Thyroid gland (tissue), 4 donors: ENCODE measurements around the gene MCMBP. TPM values are rescaled to one million over a fixed set of nuclear protein-coding genes. Genes with fewer than 3 reads are reported as not detected.

Experiments
- DNase-seq, 2 donors: peaks; one replicate each; pipeline ENCODE4 v3.0.0-alpha.2; 2019
- H3K27ac ChIP-seq, 3 donors: fragments of 200-600 bp; sonication (generic); 1 replicate in 2 of 3; 2 replicates in 1 of 3; pipeline ENCODE4 v1.5.1; 2016 to 2019; ENCODE audit warnings: mild to moderate bottlenecking in 1 of 3, moderate library complexity in 1 of 3
- H3K27me3 ChIP-seq: fragments of 200-600 bp; sonication (generic); one replicate; pipeline ENCODE4 v1.5.1; 2019
- H3K36me3 ChIP-seq, 2 donors: fragments of 200-600 bp; sonication (generic); one replicate each; pipeline ENCODE4 v1.5.1; 2016 to 2019
- H3K4me1 ChIP-seq, 2 donors: fragments of 200-600 bp; sonication (generic); one replicate each; pipeline ENCODE4 v1.5.1; 2017 to 2019
- H3K4me3 ChIP-seq, 3 donors: fragments of 200-600 bp; sonication (generic); replicated peaks in 1 of 3; 1 replicate in 2 of 3; 2 replicates in 1 of 3; pipeline ENCODE4 v1.5.1; 2016; ENCODE audit warnings: mild to moderate bottlenecking in 1 of 3
- H3K9me3 ChIP-seq: fragments of 200-600 bp; sonication (generic); one replicate; pipeline ENCODE4 v1.5.1; 2017
- CTCF ChIP-seq, 6 experiments: fragments of 200-600 bp in 3 of 6; fragments of 450-650 bp in 3 of 6; sonication (generic) in 3 of 6; IDR thresholded peaks; one replicate each; pipeline ENCODE4 v1.5.1; 2016 to 2019; ENCODE audit warnings: antibody characterized with exemption in 6 of 6, mild to moderate bottlenecking in 2 of 6, inconsistent platforms in 1 of 6, moderate library complexity in 1 of 6
- POLR2A ChIP-seq, 2 donors: fragments of 450-650 bp; IDR thresholded peaks; one replicate each; pipeline ENCODE4 v1.6.1; 2017; ENCODE audit warnings: antibody characterized with exemption in 2 of 2, mild to moderate bottlenecking in 2 of 2, moderate library complexity in 1 of 2
- WGBS, 2 donors: methylation state at CpG; one replicate each; pipeline ENCODE4 v1.1.5; 2017; 5-methylcytosine and 5-hydroxymethylcytosine counted together
- intact Hi-C: fragments of 100-400 bp; cut with DNase I; formaldehyde crosslinking; loops from one replicate; pipeline ENCODE4 v1.15.1; 2023
- total RNA-seq, 4 donors: library from RNA; depleted of rRNA; stranded (reverse); fragments of >200 nt; gene quantifications; one replicate each; pipeline ENCODE4 v1.2.3, GENCODE V29; 2016

Gene MCMBP
- total RNA-seq, 4 donors from 2014 or later: 44.3 to 79.1 (median 59.0) TPM

- Histone ChIP-seq H3K36me3 (no peaks in the 10 kb centered on the region), H3K9me3 (no peaks in the 10 kb centered on the region), H3K4me3 (no peak overlapping the region), H3K27me3 (no peaks in the 10 kb centered on the region), H3K4me1 (peaks cover 4 to 7% of the 10 kb centered on the region in 2 donors), H3K27ac (no peak overlapping the region)
- no peak for TF ChIP-seq POLR2A (IDR thresholded peaks at IDR 0.05)
- TF ChIP-seq CTCF (IDR thresholded peaks at IDR 0.05): no peak
- 81 to 85% methylated on average over 7 of the region's 7 CpGs for WGBS, 2 donors
- no peak for DNase-seq
- intact Hi-C loops: no loop called here
Observed at GRCh38 chr10:119784340-119785067, 88.1 kb downstream of the MCMBP start.

GRCh38 chr10:119783665-119784027, 89.0 kb downstream of the MCMBP start:
- Histone ChIP-seq H3K4me3 (no peak overlapping the region), H3K27ac (no peak overlapping the region), H3K36me3 (no peaks in the 10 kb centered on the region), H3K27me3 (no peaks in the 10 kb centered on the region), H3K9me3 (no peaks in the 10 kb centered on the region), H3K4me1 (peaks cover 4 to 7% of the 10 kb centered on the region in 2 donors)
- no peak for TF ChIP-seq CTCF (IDR thresholded peaks at IDR 0.05)
- TF ChIP-seq POLR2A (IDR thresholded peaks at IDR 0.05): no peak
- no peak for DNase-seq
- intact Hi-C loops: no loop called here
- 75 to 78% methylated on average over 7 of the region's 7 CpGs for WGBS, 2 donors

- no peak for DNase-seq
- Histone ChIP-seq H3K27me3 (no peaks in the 10 kb centered on the region), H3K4me3 (no peak overlapping the region), H3K27ac (no peak overlapping the region), H3K9me3 (no peaks in the 10 kb centered on the region), H3K36me3 (no peaks in the 10 kb centered on the region), H3K4me1 (peaks cover 4 to 7% of the 10 kb centered on the region in 2 donors)
- intact Hi-C loops: no loop called here
- TF ChIP-seq CTCF (IDR thresholded peaks at IDR 0.05): no peak
- no peak for TF ChIP-seq POLR2A (IDR thresholded peaks at IDR 0.05)
- 89% methylated on average over 4 of the region's 4 CpGs for WGBS, 2 donors
Observed at GRCh38 chr10:119782981-119783664, 89.5 kb downstream of the MCMBP start.

- TF ChIP-seq POLR2A (IDR thresholded peaks at IDR 0.05) (no peak), CTCF (IDR thresholded peaks at IDR 0.05) (no peak)
- Histone ChIP-seq H3K27me3 (no peaks in the 10 kb centered on the region), H3K9me3 (no peaks in the 10 kb centered on the region), H3K27ac (no peak overlapping the region), H3K4me3 (no peak overlapping the region), H3K36me3 (no peaks in the 10 kb centered on the region), H3K4me1 (peaks cover 4 to 6% of the 10 kb centered on the region in 2 donors)
- 75 to 79% methylated on average over 2 of the region's 2 CpGs for WGBS, 2 donors
- intact Hi-C loops: no loop called here
- DNase-seq: no peak
Observed at GRCh38 chr10:119781498-119781897, 91.1 kb downstream of the MCMBP start.

- intact Hi-C loops: no loop called here
- Histone ChIP-seq H3K9me3 (no peaks in the 10 kb centered on the region), H3K4me1 (peaks cover under 1 to 2% of the 10 kb centered on the region in 2 donors), H3K4me3 (no peak overlapping the region), H3K36me3 (no peaks in the 10 kb centered on the region), H3K27me3 (no peaks in the 10 kb centered on the region), H3K27ac (no peak overlapping the region)
- 94 to 98% methylated on average over 5 of the region's 5 CpGs for WGBS, 2 donors
- DNase-seq: no peak
- TF ChIP-seq CTCF (IDR thresholded peaks at IDR 0.05) (no peak), POLR2A (IDR thresholded peaks at IDR 0.05) (no peak)
Observed at GRCh38 chr10:119780879-119781480, 91.7 kb downstream of the MCMBP start.
